ENCODE measurements around the gene FLOT2.
A peak's percentile ranks its signal among the peaks of the same experiment; 100 is the strongest.
"Not testable (repeated sequence)": the region's sequence is repeated elsewhere in the genome, so short reads cannot be mapped to it uniquely, and the experiment has no call there.

The FLOT2 gene

DNA sequence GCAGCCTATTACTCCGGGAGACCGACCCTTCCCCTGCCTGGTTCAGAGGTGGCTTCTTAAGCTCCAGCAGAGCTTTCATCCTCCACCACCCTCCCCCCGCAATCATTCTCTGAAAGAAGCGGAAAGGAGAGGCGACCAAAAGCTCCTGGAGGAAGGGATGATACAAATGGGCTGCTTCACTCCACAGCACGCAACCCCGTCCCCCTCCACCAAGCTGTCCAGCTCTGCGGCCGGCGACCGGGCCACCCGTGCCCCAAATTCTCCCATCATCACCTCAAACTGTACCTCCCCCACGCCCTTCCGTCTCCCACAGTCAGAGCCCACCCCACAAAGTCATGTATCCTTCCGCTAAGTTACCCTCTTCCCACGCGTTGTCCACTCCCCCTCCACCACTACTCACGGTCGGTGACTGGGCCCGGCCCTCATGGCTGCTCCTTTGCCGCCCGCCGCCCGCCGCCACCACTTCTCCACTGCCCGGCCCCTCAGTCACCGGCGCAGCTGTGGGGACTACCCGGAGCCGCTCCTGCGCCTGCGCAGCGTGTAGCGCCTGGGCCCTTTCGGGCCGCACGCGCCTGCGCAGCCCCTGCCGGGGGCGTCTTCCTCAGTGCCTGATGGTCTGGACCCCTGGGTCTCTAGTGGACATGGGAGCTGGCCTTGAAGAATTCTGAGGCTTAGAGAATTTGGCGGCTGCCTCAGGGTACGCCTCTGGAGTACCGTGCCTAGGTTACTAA lies 55.1 kb downstream of the FLOT2 start, which contains the start of gene FAM222B:
Gene FAM222B (minus strand): TSS at position 509 of the 731 bp plus-strand sequence. CDS start 76,123 bp downstream, outside the sequence.
- peak; percentile 83 for DNase-seq

DNA sequence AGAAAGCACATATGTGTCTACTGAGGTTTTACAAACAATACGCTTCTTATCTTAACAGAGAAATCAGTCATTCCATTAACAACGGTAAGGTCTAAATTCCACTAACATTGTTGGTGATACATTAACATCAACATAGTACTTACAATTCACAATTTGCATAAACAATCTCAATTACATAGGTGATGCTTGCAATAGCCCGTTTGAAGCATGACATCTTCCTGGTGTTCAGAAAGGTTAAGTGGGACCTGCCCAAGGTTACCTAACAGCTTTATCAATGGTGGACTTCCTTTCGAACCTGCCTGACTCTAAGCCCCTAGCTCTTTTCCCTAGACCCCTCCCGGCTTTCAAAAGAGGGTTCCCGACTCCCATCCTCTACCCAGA lies 55.6 kb downstream of the FLOT2 start:
- peak; percentile 63 for DNase-seq

DNA sequence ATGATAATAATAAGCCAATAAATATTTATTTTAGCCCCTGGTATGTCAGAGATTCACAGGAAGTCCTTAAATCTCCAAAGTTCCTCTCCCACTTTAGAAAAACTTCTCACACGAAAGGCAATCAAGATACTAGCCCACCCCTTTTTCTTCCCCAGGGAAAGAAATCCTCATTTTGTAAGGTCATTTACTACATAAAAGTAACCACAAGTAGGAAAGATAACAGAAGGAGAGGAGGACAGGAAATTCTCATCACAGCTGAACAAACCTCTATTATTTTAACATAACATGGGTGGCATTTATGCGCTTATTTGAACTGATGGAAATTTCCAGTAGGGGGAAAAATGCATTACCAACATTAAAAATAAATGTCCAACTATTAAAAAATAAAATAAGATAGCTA lies 58.3 kb downstream of the FLOT2 start:
- no peak for DNase-seq

DNA sequence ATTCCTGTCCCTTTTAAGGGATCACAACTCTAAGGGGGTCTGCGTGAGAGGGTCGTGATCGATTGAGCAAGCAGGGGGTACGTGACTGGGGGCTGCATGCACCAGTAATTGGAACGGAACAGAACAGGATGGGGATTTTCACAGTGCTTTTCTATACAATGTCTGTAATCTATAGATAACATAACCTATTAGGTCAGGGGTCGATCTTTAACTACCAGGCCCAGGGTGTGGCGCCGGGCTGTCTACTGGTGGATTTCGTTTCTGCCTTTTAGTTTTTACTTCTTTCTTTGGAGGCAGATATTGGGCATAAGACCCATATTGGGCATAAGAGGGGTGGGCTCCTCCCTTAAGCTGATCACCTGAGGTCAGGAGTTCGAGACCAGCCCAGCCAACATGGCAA lies 61.0 kb downstream of the FLOT2 start:
- not testable (repeated sequence) for DNase-seq

DNA sequence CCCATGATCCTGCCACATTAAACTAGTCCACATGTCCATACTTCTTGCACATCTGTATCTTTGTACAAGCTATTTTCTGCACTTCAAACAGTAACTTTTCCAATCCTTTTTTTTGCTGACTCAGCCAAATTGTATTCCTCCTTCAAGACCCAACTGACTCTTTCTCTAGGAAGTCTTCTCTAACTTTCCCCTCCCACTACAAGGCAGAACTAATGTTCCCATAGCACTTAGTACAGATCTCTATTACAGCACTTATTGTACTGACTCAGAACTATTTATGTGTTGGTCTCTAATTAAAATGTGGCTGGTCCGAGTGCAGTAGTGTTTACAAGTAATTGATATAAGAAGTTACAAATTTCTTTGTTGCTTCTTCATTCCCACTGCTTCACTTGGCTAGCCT lies 63.1 kb downstream of the FLOT2 start:
- DNase-seq, result no peak

Measured in NCI-H510A treated with DMSO at 0.1 percent for 48 hours (cell line).